HS-5 (cell line): Measurements from ENCODE around the gene HIVEP2.

Source experiments
- DNase-seq: peaks from one replicate; pipeline ENCODE4 v3.0.0-alpha.2; 2012; ENCODE audit warnings: low read depth

Gene HIVEP2

GRCh38 chr6:142702501-142703460, 242.2 kb downstream of the HIVEP2 start:
- DNase-seq = no peak
